Activated CD4-positive, alpha-beta T cell treated with anti-CD3 and anti-CD28 coated beads for 36 hours (primary cell): ENCODE results near the gene RPS6KA1. TPM values are rescaled to one million over a fixed set of nuclear protein-coding genes. Genes with fewer than 3 reads are reported as not detected.

ENCODE experiments used
- ATAC-seq: fragments of 200-7000 bp; cut with Tn5 transposase; one replicate; pipeline ENCODE4 v1.10.0; 2021; ENCODE audit warnings: mild to moderate bottlenecking, moderate library complexity
- CTCF ChIA-PET: fragments of 350-600 bp; sonication (Branson Sonifier 250); formaldehyde crosslinking; loops from one replicate; lab custom pipeline; 2021; ENCODE audit warnings: antibody characterized with exemption; lab: Charles Lee
- POLR2A ChIA-PET: fragments of 350-600 bp; sonication (Branson Sonifier 250); formaldehyde crosslinking; loops from one replicate; lab custom pipeline; 2021; ENCODE audit warnings: antibody characterized with exemption, inconsistent platforms; lab: Charles Lee
- DNase-seq: peaks from one replicate; pipeline ENCODE4 v3.0.0-alpha.2; 2020
- H3K27ac Mint-ChIP-seq: one replicate; pipeline ENCODE4 v1.8.0; 2021; ENCODE audit warnings: mixed read lengths
- H3K27me3 Mint-ChIP-seq: one replicate; pipeline ENCODE4 v1.8.0; 2021; ENCODE audit warnings: mixed read lengths
- H3K36me3 Mint-ChIP-seq: one replicate; pipeline ENCODE4 v1.8.0; 2021; ENCODE audit warnings: low read depth, mixed read lengths
- H3K4me1 Mint-ChIP-seq: one replicate; pipeline ENCODE4 v1.8.0; 2021; ENCODE audit warnings: mixed read lengths
- H3K4me3 Mint-ChIP-seq: one replicate; pipeline ENCODE4 v1.8.0; 2021; ENCODE audit warnings: mild to moderate bottlenecking, moderate library complexity, mixed read lengths
- H3K9me3 Mint-ChIP-seq: one replicate; pipeline ENCODE4 v1.8.0; 2021; ENCODE audit warnings: low read depth, mixed read lengths
- intact Hi-C, 2 experiments: fragments of 100-400 bp; cut with DNase I in 1 of 2; cut with micrococcal nuclease in 1 of 2; formaldehyde crosslinking; loops; one replicate each; pipeline versions ENCODE4 v1.14.2 to v1.15.1; 2022 to 2024; cut with DNase I, micrococcal nuclease
- total RNA-seq, 2 experiments: library from RNA; stranded (reverse); gene quantifications; one replicate each; pipeline ENCODE4 v1.2.3, GENCODE V29; 2021

RPS6KA1 gene
- total RNA-seq, 2 experiments from 2014 or later, result 116 to 160 TPM

DNA sequence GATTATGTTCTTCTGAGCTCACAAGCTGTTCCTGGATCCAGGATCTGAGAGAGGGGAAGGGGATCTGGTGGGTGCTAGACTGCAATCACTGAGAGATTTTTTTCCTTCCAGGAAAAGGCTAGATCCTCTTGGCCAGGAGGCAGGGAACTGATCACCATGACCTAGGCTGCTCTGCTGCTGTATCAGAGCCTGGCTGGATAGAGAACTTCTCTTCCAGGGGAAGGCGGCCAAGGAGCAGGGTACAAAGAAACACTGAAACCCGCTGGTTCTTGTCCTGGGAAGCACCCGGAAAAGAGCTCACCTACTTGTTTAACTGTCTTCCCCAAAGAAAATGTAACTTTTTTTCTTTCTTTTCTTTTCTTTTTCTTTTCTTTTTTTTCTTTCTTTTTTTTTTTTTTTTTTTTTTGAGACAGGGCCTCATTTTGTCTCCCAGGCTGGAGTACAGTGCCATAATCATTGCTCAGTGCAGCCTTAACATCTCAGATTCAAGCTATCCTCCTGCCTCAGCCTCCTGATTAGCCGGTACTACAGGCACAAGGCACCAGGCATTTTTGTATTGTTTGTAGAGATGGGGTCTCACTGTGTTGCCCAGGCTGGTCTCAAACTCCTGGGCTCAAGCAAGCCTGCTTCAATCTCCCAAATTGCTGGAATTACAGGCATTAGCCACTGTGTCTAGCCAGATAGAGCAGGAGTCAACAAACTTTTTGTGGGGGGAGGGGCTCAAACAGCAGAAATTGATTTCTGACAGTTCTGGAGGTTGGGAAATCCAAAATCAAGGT is 12.4 kb upstream of the RPS6KA1 start:
- ChIA-PET POLR2A (no interaction called here), CTCF (interaction anchor here (0.6 to 0.8 kb wide), 3 partner anchors 18 to 636 kb away, joined by 3 read pairs; no protein-coding TSS in a partner anchor)
- no peak overlapping the region for H3K4me3 Mint-ChIP-seq
- H3K9me3 Mint-ChIP-seq, result no peaks in the 10 kb centered on the region
- no peaks in the 10 kb centered on the region for H3K4me1 Mint-ChIP-seq
- intact Hi-C loops, result no loop called here
- no peak overlapping the region for H3K27ac Mint-ChIP-seq
- no peak for ATAC-seq
- no peak for DNase-seq
- H3K36me3 Mint-ChIP-seq, result no peaks in the 10 kb centered on the region
- peaks cover 2% of the 10 kb centered on the region for H3K27me3 Mint-ChIP-seq

DNA sequence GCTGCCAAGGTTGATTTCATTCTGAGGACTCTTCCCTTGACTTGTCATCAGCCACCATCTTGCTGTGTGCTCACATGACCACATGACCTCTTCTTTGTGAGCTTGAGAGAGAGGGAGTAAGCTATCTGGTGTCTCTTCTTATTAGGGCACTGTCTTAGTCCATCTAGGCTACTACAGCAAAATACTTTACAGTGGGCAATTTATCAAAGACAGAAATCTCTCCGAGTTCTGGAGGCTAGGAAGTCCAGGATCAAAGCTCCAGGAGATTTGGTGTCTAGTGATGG is 11.9 kb upstream of the RPS6KA1 start:
- Mint-ChIP-seq H3K4me3 (no peak overlapping the region), H3K36me3 (no peaks in the 10 kb centered on the region), H3K4me1 (no peaks in the 10 kb centered on the region), H3K27ac (no peak overlapping the region), H3K9me3 (no peaks in the 10 kb centered on the region), H3K27me3 (peaks cover 2% of the 10 kb centered on the region)
- DNase-seq, result no peak
- no peak for ATAC-seq
- POLR2A ChIA-PET, result no interaction called here
- CTCF ChIA-PET, result interaction anchor here (0.6 to 1.1 kb wide), 4 partner anchors 11 to 23 kb away, joined by 3 read pairs; no protein-coding TSS in a partner anchor
- intact Hi-C loops, result no loop called here

DNA sequence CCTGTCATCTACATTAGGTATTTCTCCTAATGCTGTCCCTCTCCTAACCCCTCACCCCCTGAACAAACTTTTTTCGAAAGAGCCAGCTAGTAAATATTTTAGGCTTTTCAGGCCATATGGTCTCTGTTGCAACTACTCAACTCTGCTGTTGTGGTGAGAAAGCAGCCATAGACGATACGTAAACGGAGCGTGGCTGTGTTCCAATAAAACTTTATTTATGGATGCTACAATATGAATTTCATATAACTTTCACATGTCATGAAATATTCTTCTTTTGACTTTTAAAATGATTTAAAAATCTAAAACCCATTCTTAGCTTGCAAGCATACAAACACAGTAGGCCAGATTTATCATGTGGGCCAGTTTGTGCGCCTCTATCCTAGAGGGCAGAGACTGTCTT is 11.2 kb upstream of the RPS6KA1 start:
- Mint-ChIP-seq H3K27me3 (peaks cover 2% of the 10 kb centered on the region), H3K4me3 (no peak overlapping the region), H3K36me3 (no peaks in the 10 kb centered on the region), H3K27ac (no peak overlapping the region), H3K9me3 (no peaks in the 10 kb centered on the region), H3K4me1 (no peaks in the 10 kb centered on the region)
- DNase-seq (no peak), ATAC-seq (no peak)
- CTCF ChIA-PET, result interaction anchor here (1.0 to 1.1 kb wide), 2 partner anchors 10 to 20 kb away, joined by 3 read pairs; no protein-coding TSS in a partner anchor
- intact Hi-C loops, result no loop called here
- POLR2A ChIA-PET, result no interaction called here

DNA sequence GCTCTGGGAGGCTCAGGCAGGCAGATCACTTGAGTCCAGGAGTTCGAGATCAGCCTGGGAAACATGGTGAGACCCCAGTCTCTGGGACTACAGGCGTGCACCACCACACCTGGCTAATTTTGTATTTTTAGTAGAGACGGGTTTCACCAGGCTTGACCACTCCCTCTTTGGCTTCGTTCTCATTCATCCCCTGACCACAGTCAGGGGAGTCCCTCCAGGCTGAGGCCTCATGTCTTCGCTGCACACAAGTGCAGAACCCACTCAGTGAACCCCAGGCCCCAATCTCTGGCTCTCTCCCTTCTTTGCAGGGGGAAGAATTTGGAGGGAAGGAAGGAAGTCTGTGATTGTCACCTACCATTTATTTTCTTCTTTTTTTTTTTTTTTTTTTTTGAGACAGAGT is 9.2 kb upstream of the RPS6KA1 start:
- CTCF ChIA-PET, result interaction anchor here (0.7 to 1.2 kb wide), 2 partner anchors 12 to 246 kb away, joined by 3 read pairs; no protein-coding TSS in a partner anchor

DNA sequence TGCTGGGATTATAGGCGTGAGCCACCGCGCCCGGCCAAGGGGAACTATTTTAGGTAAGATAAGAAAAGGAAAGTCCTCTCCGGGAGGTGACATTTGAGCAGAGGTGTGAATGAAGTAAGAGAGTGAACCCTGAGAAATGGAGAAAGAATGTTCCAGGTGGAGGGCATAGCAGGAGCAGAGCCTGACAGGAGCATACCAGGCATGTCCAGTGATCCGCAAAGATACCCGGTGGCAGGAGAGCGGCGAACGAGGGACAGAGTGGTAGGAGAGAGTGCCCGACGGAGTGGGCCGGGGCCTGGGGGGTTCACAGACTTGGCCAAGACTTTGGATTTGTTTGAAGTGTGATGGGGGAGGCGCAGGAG is 7.9 kb upstream of the RPS6KA1 start:
- ATAC-seq (no peak), DNase-seq (no peak)
- Mint-ChIP-seq H3K4me3 (no peak overlapping the region), H3K36me3 (no peaks in the 10 kb centered on the region), H3K9me3 (no peaks in the 10 kb centered on the region), H3K27me3 (peaks cover 2% of the 10 kb centered on the region), H3K27ac (no peak overlapping the region), H3K4me1 (peaks cover 5% of the 10 kb centered on the region)
- ChIA-PET POLR2A (no interaction called here), CTCF (interaction anchor here (0.7 to 10.1 kb wide), 4 partner anchors 12 to 105 kb away, joined by 3 to 101 read pairs (median 3); no protein-coding TSS in a partner anchor)
- intact Hi-C loops, result no loop called here

More for the DNA sequence above, 9.2 kb upstream of the RPS6KA1 start:
- no peak overlapping the region for H3K4me3 Mint-ChIP-seq
- POLR2A ChIA-PET, result no interaction called here
- H3K9me3 Mint-ChIP-seq, result no peaks in the 10 kb centered on the region
- no peaks in the 10 kb centered on the region for H3K36me3 Mint-ChIP-seq
- intact Hi-C loops, result no loop called here
- H3K4me1 Mint-ChIP-seq, result peaks cover 5% of the 10 kb centered on the region
- DNase-seq (no peak), ATAC-seq (no peak)
- no peak overlapping the region for H3K27ac Mint-ChIP-seq
- H3K27me3 Mint-ChIP-seq, result peaks cover 2% of the 10 kb centered on the region

DNA sequence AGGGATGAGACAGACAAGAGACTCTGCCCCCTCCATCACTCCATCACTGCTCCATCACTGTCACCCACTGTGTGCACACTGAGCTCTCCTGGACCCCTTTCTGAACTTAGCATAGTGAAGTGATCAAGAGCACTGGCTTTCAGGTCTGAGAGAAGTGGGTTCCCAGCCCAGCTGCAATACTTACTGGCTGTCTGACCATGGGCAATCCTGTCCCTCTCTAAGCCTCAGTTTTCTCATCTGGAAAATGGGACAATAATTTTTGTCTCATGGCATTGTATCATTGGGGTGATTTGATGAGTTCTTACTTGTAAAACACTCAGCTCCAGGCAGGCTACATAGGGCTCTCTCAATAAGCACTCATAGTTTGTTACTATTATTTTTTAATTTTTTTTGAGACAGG is 7.5 kb upstream of the RPS6KA1 start:
- CTCF ChIA-PET, result interaction anchor here (0.9 to 10.1 kb wide), 4 partner anchors 15 to 105 kb away, joined by 3 to 101 read pairs (median 4); no protein-coding TSS in a partner anchor

DNA sequence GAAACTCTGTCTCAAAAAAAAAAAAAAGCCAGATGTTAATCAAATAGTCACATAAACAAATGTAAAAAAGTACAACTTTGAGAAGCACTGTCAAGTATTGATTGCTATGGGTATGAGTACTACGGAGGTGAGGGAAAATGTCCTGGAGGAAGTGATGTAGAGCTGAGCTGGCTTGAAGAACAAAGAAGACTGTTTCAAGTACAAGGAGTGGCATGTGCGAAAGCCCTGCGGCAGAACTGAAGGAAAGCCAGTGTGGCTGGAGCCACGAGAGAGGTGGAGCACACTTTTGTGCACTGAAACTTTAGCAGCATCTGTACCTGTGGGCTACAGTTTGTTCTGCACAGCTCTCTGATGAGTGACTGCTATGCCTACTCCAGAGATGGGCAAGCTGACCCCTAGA is 5.4 kb upstream of the RPS6KA1 start:
- H3K27ac Mint-ChIP-seq, result no peak overlapping the region

More for the DNA sequence above, 7.5 kb upstream of the RPS6KA1 start:
- intact Hi-C loops, result no loop called here
- Mint-ChIP-seq H3K27me3 (peaks cover 2% of the 10 kb centered on the region), H3K9me3 (no peaks in the 10 kb centered on the region), H3K4me3 (no peak overlapping the region), H3K4me1 (peaks cover 5% of the 10 kb centered on the region), H3K36me3 (no peaks in the 10 kb centered on the region), H3K27ac (no peak overlapping the region)
- no peak for DNase-seq
- POLR2A ChIA-PET, result no interaction called here
- no peak for ATAC-seq

DNA sequence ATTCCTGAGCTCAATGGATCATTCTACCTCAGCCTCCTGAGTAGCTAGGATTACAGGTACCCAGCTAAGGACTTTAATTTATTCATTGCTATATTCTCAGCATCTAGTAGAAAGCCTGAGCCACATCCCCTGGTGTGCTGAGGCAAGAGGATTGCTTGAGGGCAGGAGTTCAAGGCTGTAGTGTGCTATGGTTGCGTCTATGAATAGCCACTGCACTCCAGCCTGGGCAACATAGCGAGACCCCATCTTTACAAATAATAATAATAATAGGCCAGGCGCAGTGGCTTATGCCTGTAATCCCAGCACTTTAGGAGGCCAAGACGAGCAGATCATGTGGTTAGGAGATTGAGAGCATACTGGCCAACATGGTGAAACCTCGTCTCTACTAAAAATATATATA is 3.3 kb upstream of the RPS6KA1 start:
- Mint-ChIP-seq H3K27ac (no peak overlapping the region), H3K9me3 (no peaks in the 10 kb centered on the region), H3K36me3 (no peaks in the 10 kb centered on the region), H3K4me3 (no peak overlapping the region), H3K27me3 (peaks cover 2% of the 10 kb centered on the region), H3K4me1 (peaks cover 15% of the 10 kb centered on the region)
- intact Hi-C loops, result no loop called here
- ATAC-seq (no peak), DNase-seq (no peak)
- POLR2A ChIA-PET, result no interaction called here
- CTCF ChIA-PET, result interaction anchor here (10.1 kb wide), 1 partner anchor 13 kb away, joined by 101 read pairs; no protein-coding TSS in a partner anchor

More for the DNA sequence above, 5.4 kb upstream of the RPS6KA1 start:
- ATAC-seq (no peak), DNase-seq (no peak)
- CTCF ChIA-PET, result interaction anchor here (0.6 to 10.1 kb wide), 6 partner anchors 11 to 86 kb away, joined by 3 to 101 read pairs (median 3); no protein-coding TSS in a partner anchor
- peaks cover 2% of the 10 kb centered on the region for H3K27me3 Mint-ChIP-seq
- peaks cover 7% of the 10 kb centered on the region for H3K4me1 Mint-ChIP-seq
- no peaks in the 10 kb centered on the region for H3K9me3 Mint-ChIP-seq
- POLR2A ChIA-PET, result interaction anchor here (0.7 kb wide), 1 partner anchor 18 kb away, joined by 5 read pairs; no protein-coding TSS in a partner anchor
- H3K36me3 Mint-ChIP-seq, result no peaks in the 10 kb centered on the region
- intact Hi-C loops, result no loop called here
- H3K4me3 Mint-ChIP-seq, result no peak overlapping the region

DNA sequence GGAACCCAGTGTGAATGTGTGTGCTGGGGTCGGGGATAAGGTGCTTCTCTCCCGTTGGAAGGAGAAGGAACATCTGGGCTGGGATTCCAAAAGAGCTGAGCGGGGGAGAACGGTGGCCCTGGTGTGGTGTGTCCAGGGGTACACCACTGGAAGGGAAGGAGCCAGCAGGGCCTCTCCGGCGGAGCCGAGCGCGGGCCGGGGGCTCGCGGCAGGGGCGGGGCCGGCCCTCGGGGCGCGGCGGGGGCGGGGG is 231 bp upstream of the RPS6KA1 start:
- Mint-ChIP-seq H3K27ac (peak overlapping the region; percentile 87), H3K9me3 (no peaks in the 10 kb centered on the region), H3K4me3 (peak overlapping the region; percentile 81), H3K27me3 (no peaks in the 10 kb centered on the region), H3K36me3 (no peaks in the 10 kb centered on the region), H3K4me1 (peaks cover 18% of the 10 kb centered on the region)
- ATAC-seq (peak; percentile 37), DNase-seq (no peak)
- ChIA-PET CTCF (interaction anchor here (0.9 to 10.1 kb wide), 3 partner anchors 10 to 97 kb away, joined by 3 to 101 read pairs (median 3); partner anchors contain the start of gene DHDDS), POLR2A (interaction anchor here (1.0 kb wide), 1 partner anchor 336 kb away, joined by 3 read pairs; no protein-coding TSS in a partner anchor)
- intact Hi-C loops, result loop anchor here in 1 of 2 experiments (1.0 kb wide), 2 partner anchors 16 to 28 kb away; no protein-coding TSS in a partner anchor

DNA sequence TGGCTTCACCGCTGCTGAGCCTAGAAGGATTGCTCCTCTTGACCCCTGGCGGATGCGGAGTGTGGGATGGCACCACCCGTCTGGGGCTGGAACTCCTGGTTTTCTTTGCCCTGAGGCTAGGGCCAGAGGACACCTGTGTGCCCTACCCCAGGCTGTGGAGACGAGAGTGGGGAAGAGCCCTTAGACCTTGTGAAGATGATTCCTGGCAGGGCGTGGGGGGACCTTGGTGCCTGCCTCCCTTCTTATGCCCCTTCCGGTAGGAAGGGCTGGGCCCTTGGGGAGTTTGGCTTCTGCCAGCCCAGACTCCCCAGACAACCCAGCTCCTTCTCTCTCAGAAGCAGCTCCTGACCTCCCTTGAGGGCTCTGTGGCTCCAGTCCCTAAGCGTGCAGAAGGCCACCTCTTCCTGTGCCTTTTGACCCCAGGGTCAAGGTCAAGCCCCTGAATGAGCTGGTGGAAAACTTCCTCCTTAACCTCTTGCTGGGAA is 891 bp downstream of the RPS6KA1 start:
- peaks cover 27% of the 10 kb centered on the region for H3K4me1 Mint-ChIP-seq
- peak overlapping the region; percentile 81 for H3K4me3 Mint-ChIP-seq
- CTCF ChIA-PET, result interaction anchor here (0.6 to 10.1 kb wide), 7 partner anchors 9 to 456 kb away, joined by 3 to 101 read pairs (median 4); partner anchors contain the start of gene CEP85
- POLR2A ChIA-PET, result interaction anchor here (1.0 kb wide), 1 partner anchor 335 kb away, joined by 3 read pairs; no protein-coding TSS in a partner anchor
- H3K36me3 Mint-ChIP-seq, result no peaks in the 10 kb centered on the region
- ATAC-seq (no peak), DNase-seq (no peak)
- no peak overlapping the region for H3K27ac Mint-ChIP-seq
- no peaks in the 10 kb centered on the region for H3K27me3 Mint-ChIP-seq
- H3K9me3 Mint-ChIP-seq, result no peaks in the 10 kb centered on the region
- intact Hi-C loops, result loop anchor here in 1 of 2 experiments (1.0 kb wide), 1 partner anchor 12 kb away; no protein-coding TSS in a partner anchor

DNA sequence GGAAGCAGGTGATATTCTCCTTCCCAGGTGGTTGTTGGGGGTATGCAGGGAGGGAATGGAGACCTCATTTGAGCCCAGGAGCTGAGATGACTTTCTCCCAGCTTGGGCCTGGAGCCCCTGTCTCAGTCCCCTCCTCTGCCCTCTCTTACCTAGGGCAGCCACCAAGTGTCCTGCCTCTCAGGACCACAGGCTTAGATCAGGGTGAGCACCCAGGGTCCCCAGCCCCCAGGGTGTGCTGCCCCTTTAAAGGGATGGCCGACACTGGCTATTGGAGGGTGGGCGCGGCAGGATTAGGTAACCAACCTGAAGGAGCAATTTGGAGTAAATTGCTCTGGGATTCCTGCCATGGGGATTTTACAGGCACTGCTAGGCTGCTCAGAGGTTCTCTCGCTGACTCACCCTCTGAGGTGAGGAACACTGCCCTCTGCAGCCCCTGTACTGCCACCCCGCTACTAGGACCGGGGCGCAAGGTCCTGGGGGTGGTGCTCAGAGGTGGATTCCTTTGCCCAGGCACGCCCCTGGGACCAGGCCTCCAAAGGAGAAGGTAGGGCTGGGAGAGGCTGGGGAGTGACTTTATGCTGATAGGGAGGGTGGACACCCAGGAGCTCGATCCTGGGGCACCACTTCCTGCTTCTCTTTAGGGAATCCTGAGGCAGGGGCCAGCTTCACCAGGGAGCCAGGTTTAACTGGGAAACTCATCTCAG is 1.5 kb downstream of the RPS6KA1 start:
- no peak overlapping the region for H3K27ac Mint-ChIP-seq
- POLR2A ChIA-PET, result interaction anchor here (0.6 kb wide), 1 partner anchor 9 kb away, joined by 3 read pairs; no protein-coding TSS in a partner anchor
- no peaks in the 10 kb centered on the region for H3K36me3 Mint-ChIP-seq
- H3K4me3 Mint-ChIP-seq, result peak overlapping the region; percentile 81
- DNase-seq (peak; percentile 45), ATAC-seq (peak; percentile 51)
- intact Hi-C loops, result loop anchor here in 1 of 2 experiments (1.0 kb wide), 1 partner anchor 11 kb away; no protein-coding TSS in a partner anchor
- H3K9me3 Mint-ChIP-seq, result no peaks in the 10 kb centered on the region
- CTCF ChIA-PET, result interaction anchor here (0.6 to 10.1 kb wide), 6 partner anchors 9 to 455 kb away, joined by 3 to 101 read pairs (median 4); partner anchors contain the start of gene CEP85
- peaks cover 28% of the 10 kb centered on the region for H3K4me1 Mint-ChIP-seq
- H3K27me3 Mint-ChIP-seq, result no peaks in the 10 kb centered on the region
